Astrocyte (in vitro differentiated cells and primary cell): Measurements from ENCODE around the gene CTNNA3. TPM values are rescaled to one million over a fixed set of nuclear protein-coding genes. Genes with fewer than 3 reads are reported as not detected.

ENCODE experiments used
- DNase-seq: peaks from one replicate; pipeline ENCODE4 v3.0.0-alpha.2; 2010; ENCODE audit warnings: low read depth
- FAIRE-seq: peaks from 2 replicates; lab custom pipeline; 2011; peaks lifted over from hg19 to GRCh38; lab: Jason Lieb, UNC
- H2AFZ ChIP-seq: 2 replicates; pipeline ENCODE4 v1.6.0; 2012; ENCODE audit warnings: low read depth, low read length, inconsistent platforms
- H3K27ac ChIP-seq: 2 replicates; pipeline ENCODE4 v1.5.1; 2011; ENCODE audit warnings: low read depth, low read length, inconsistent platforms
- H3K27me3 ChIP-seq: 2 replicates; pipeline ENCODE4 v1.6.0; 2011; ENCODE audit warnings: low read length, inconsistent platforms; ENCODE audit not compliant: insufficient read depth
- H3K36me3 ChIP-seq: 2 replicates; pipeline ENCODE4 v1.5.1; 2011; ENCODE audit warnings: low read length, inconsistent platforms; ENCODE audit not compliant: insufficient read depth
- H3K4me1 ChIP-seq: 2 replicates; pipeline ENCODE4 v1.5.1; 2011; ENCODE audit warnings: low read length, inconsistent platforms; ENCODE audit not compliant: insufficient read depth
- H3K4me2 ChIP-seq: 2 replicates; pipeline ENCODE4 v1.6.0; 2012; ENCODE audit warnings: low read length, inconsistent platforms
- H3K4me3 ChIP-seq: 2 replicates; pipeline ENCODE4 v1.5.1; 2011; ENCODE audit warnings: low read depth, mild to moderate bottlenecking, low read length, inconsistent platforms; ENCODE audit not compliant: insufficient read depth
- H3K79me2 ChIP-seq: 2 replicates; pipeline ENCODE4 v1.6.0; 2012; ENCODE audit warnings: mild to moderate bottlenecking, low read length, inconsistent platforms; ENCODE audit not compliant: insufficient read depth
- H3K9ac ChIP-seq: 2 replicates; pipeline ENCODE4 v1.6.0; 2012; ENCODE audit warnings: mild to moderate bottlenecking, low read length, inconsistent platforms
- H3K9me3 ChIP-seq: 2 replicates; pipeline ENCODE4 v1.5.1; 2012; ENCODE audit warnings: low read depth, mild to moderate bottlenecking, low read length, inconsistent platforms; ENCODE audit not compliant: insufficient read depth
- H4K20me1 ChIP-seq: 2 replicates; pipeline ENCODE4 v1.6.0; 2012; ENCODE audit warnings: low read length, inconsistent platforms; ENCODE audit not compliant: insufficient read depth
- H3K27ac Mint-ChIP-seq: one replicate; pipeline ENCODE4 v1.8.0; 2021; ENCODE audit warnings: mild to moderate bottlenecking, mixed read lengths; ENCODE audit not compliant: unreplicated experiment
- H3K27me3 Mint-ChIP-seq: one replicate; pipeline ENCODE4 v1.8.0; 2021; ENCODE audit warnings: low read depth, mixed read lengths; ENCODE audit not compliant: unreplicated experiment
- H3K36me3 Mint-ChIP-seq: one replicate; pipeline ENCODE4 v1.8.0; 2021; ENCODE audit warnings: low read depth, mixed read lengths; ENCODE audit not compliant: unreplicated experiment
- H3K4me1 Mint-ChIP-seq: one replicate; pipeline ENCODE4 v1.8.0; 2021; ENCODE audit warnings: low read depth, mixed read lengths; ENCODE audit not compliant: unreplicated experiment
- H3K4me3 Mint-ChIP-seq: one replicate; pipeline ENCODE4 v1.8.0; 2021; ENCODE audit warnings: mild to moderate bottlenecking, moderate library complexity, mixed read lengths; ENCODE audit not compliant: unreplicated experiment
- H3K9me3 Mint-ChIP-seq: one replicate; pipeline ENCODE4 v1.8.0; 2021; ENCODE audit warnings: mild to moderate bottlenecking, mixed read lengths; ENCODE audit not compliant: unreplicated experiment
- CTCF ChIP-seq: IDR thresholded peaks from 2 replicates; pipeline ENCODE4 v1.5.1; 2011; ENCODE audit warnings: low read depth, mild to moderate bottlenecking, inconsistent platforms, low read length, moderate library complexity; ENCODE audit not compliant: insufficient read depth
- EZH2 ChIP-seq: IDR thresholded peaks from 2 replicates; pipeline ENCODE4 v1.6.1; 2012; ENCODE audit warnings: mild to moderate bottlenecking, low read length, inconsistent platforms; ENCODE audit not compliant: insufficient read depth
- total RNA-seq: library from RNA; stranded (reverse); gene quantifications from 2 replicates; pipeline ENCODE4 v1.2.1, GENCODE V29; 2021

Gene CTNNA3
- total RNA-seq, 1 donor from 2014 or later, result 0.73 TPM

GRCh38 chr10:66257801-66258200, 1438.2 kb downstream of the CTNNA3 start:
- H4K20me1 ChIP-seq, result no peaks in the 10 kb centered on the region
- H3K9ac ChIP-seq, result no peak overlapping the region
- Mint-ChIP-seq H3K27ac (no peak overlapping the region), H3K4me3 (no peak overlapping the region), H3K36me3 (no peaks in the 10 kb centered on the region), H3K4me1 (peaks cover under 1% of the 10 kb centered on the region), H3K9me3 (no peaks in the 10 kb centered on the region), H3K27me3 (peaks cover 5% of the 10 kb centered on the region)
- H3K27me3 ChIP-seq, result no peaks in the 10 kb centered on the region
- no peak overlapping the region for H3K27ac ChIP-seq
- no peaks in the 10 kb centered on the region for H3K79me2 ChIP-seq
- H3K4me3 ChIP-seq, result no peak overlapping the region
- DNase-seq (no peak), FAIRE-seq (no peak)
- H3K9me3 ChIP-seq, result no peaks in the 10 kb centered on the region
- no peaks in the 10 kb centered on the region for H3K4me1 ChIP-seq
- TF ChIP-seq CTCF (no peak), EZH2 (no peak)
- H2AFZ ChIP-seq, result no peak overlapping the region
- no peaks in the 10 kb centered on the region for H3K36me3 ChIP-seq
- H3K4me2 ChIP-seq, result no peak overlapping the region

GRCh38 chr10:66252986-66253385, 1443.0 kb downstream of the CTNNA3 start:
- Histone ChIP-seq H3K36me3 (no peaks in the 10 kb centered on the region), H3K27me3 (no peaks in the 10 kb centered on the region), H3K9ac (no peak overlapping the region), H3K4me2 (no peak overlapping the region), H3K9me3 (no peaks in the 10 kb centered on the region), H3K27ac (no peak overlapping the region), H3K79me2 (no peaks in the 10 kb centered on the region), H4K20me1 (no peaks in the 10 kb centered on the region), H3K4me3 (no peak overlapping the region), H2AFZ (no peak overlapping the region), H3K4me1 (no peaks in the 10 kb centered on the region)
- Mint-ChIP-seq H3K36me3 (no peaks in the 10 kb centered on the region), H3K27me3 (peaks cover 5% of the 10 kb centered on the region), H3K27ac (no peak overlapping the region), H3K4me3 (no peak overlapping the region), H3K4me1 (no peaks in the 10 kb centered on the region), H3K9me3 (no peaks in the 10 kb centered on the region)
- DNase-seq, result no peak
- FAIRE-seq, result no peak
- TF ChIP-seq CTCF (no peak), EZH2 (no peak)

- Histone ChIP-seq H3K79me2 (no peaks in the 10 kb centered on the region), H3K4me3 (no peak overlapping the region), H3K4me2 (no peak overlapping the region), H3K9ac (no peak overlapping the region), H3K27ac (no peak overlapping the region), H3K9me3 (no peaks in the 10 kb centered on the region), H3K27me3 (no peaks in the 10 kb centered on the region), H3K4me1 (no peaks in the 10 kb centered on the region), H4K20me1 (no peaks in the 10 kb centered on the region), H2AFZ (no peak overlapping the region), H3K36me3 (no peaks in the 10 kb centered on the region)
- DNase-seq (no peak), FAIRE-seq (no peak)
- no peaks in the 10 kb centered on the region for H3K9me3 Mint-ChIP-seq
- H3K36me3 Mint-ChIP-seq, result no peaks in the 10 kb centered on the region
- H3K4me3 Mint-ChIP-seq, result no peak overlapping the region
- H3K27ac Mint-ChIP-seq, result no peak overlapping the region
- H3K27me3 Mint-ChIP-seq, result no peaks in the 10 kb centered on the region
- no peak for TF ChIP-seq CTCF
- no peak for TF ChIP-seq EZH2
- no peaks in the 10 kb centered on the region for H3K4me1 Mint-ChIP-seq
Measured at GRCh38 chr10:66246177-66246576, 1449.8 kb downstream of the CTNNA3 start.
